Stimulated activated naive B cell treated with anti-CD40 and anti-IgM and Interleukin-4, amounts not matched to agents 10 μg/mL and 1 μg/mL and 100 μg/mL, for 72 hours (primary cell): Measurements from ENCODE around the gene ABCB4.
A peak's percentile ranks its signal among the peaks of the same experiment; 100 is the strongest.

Experiments used
- ATAC-seq, 2 donors: fragments of 150-1000 bp; cut with Tn5 transposase; replicated peaks; 2 replicates each; pipeline ENCODE4 v1.10.0; 2021; ENCODE audit warnings: moderate library complexity in 1 of 2
- DNase-seq: peaks from one replicate; pipeline ENCODE4 v3.0.0; 2021
- H3K27ac Mint-ChIP-seq: one replicate; pipeline ENCODE4 v1.8.0; 2022; ENCODE audit warnings: mild to moderate bottlenecking, mixed read lengths
- H3K27me3 Mint-ChIP-seq, 2 donors: one replicate each; pipeline ENCODE4 v1.8.0; 2022; ENCODE audit warnings: mixed read lengths in 2 of 2
- H3K36me3 Mint-ChIP-seq, 2 donors: one replicate each; pipeline ENCODE4 v1.8.0; 2022; ENCODE audit warnings: mixed read lengths in 2 of 2, mild to moderate bottlenecking in 1 of 2
- H3K4me1 Mint-ChIP-seq, 2 donors: one replicate each; pipeline ENCODE4 v1.8.0; 2022; ENCODE audit warnings: mixed read lengths in 2 of 2, mild to moderate bottlenecking in 1 of 2
- H3K4me3 Mint-ChIP-seq, 2 donors: one replicate each; pipeline ENCODE4 v1.8.0; 2022; ENCODE audit warnings: mild to moderate bottlenecking in 2 of 2, mixed read lengths in 2 of 2, moderate library complexity in 1 of 2
- H3K9me3 Mint-ChIP-seq, 2 donors: one replicate each; pipeline ENCODE4 v1.8.0; 2022; ENCODE audit warnings: mixed read lengths in 2 of 2, mild to moderate bottlenecking in 1 of 2

Gene ABCB4

GRCh38 chr7:87426160-87426559, 49.3 kb downstream of the ABCB4 start:
- ATAC-seq (no peak), DNase-seq (no peak)
- Mint-ChIP-seq H3K27me3 (no peaks in the 10 kb centered on the region), H3K36me3 (peaks cover 20 to 35% of the 10 kb centered on the region in 2 donors), H3K27ac (no peak overlapping the region), H3K9me3 (no peaks in the 10 kb centered on the region), H3K4me3 (no peak overlapping the region), H3K4me1 (peaks cover 0 to 8% of the 10 kb centered on the region in 2 donors)

- peaks cover under 1 to 8% of the 10 kb centered on the region in 2 donors for H3K4me1 Mint-ChIP-seq
- H3K27ac Mint-ChIP-seq, result no peak overlapping the region
- H3K4me3 Mint-ChIP-seq, result no peak overlapping the region
- ATAC-seq (no peak), DNase-seq (no peak)
- H3K9me3 Mint-ChIP-seq, result no peaks in the 10 kb centered on the region
- H3K36me3 Mint-ChIP-seq, result peaks cover 20 to 32% of the 10 kb centered on the region in 2 donors
- H3K27me3 Mint-ChIP-seq, result no peaks in the 10 kb centered on the region
Measured at GRCh38 chr7:87424075-87424474, 51.4 kb downstream of the ABCB4 start.

- Mint-ChIP-seq H3K4me3 (no peak overlapping the region), H3K27me3 (no peaks in the 10 kb centered on the region), H3K4me1 (peaks cover 10 to 20% of the 10 kb centered on the region in 2 donors), H3K9me3 (no peaks in the 10 kb centered on the region), H3K27ac (no peak overlapping the region), H3K36me3 (peaks cover 7 to 22% of the 10 kb centered on the region in 2 donors)
- DNase-seq (no peak), ATAC-seq (no peak)
Measured at GRCh38 chr7:87420173-87420572, 55.3 kb downstream of the ABCB4 start.

GRCh38 chr7:87416682-87417587, 58.5 kb downstream of the ABCB4 start:
- Mint-ChIP-seq H3K36me3 (peaks cover 0 to 13% of the 10 kb centered on the region in 2 donors), H3K4me1 (peaks cover 10 to 20% of the 10 kb centered on the region in 2 donors)
- DNase-seq, result peak; percentile 48

GRCh38 chr7:87414794-87415188, 60.7 kb downstream of the ABCB4 start:
- Mint-ChIP-seq H3K4me1 (peaks cover 10 to 20% of the 10 kb centered on the region in 2 donors), H3K36me3 (peaks cover 0 to 12% of the 10 kb centered on the region in 2 donors), H3K4me3 (no peak overlapping the region), H3K27ac (no peak overlapping the region), H3K27me3 (no peaks in the 10 kb centered on the region), H3K9me3 (no peaks in the 10 kb centered on the region)
- DNase-seq (no peak), ATAC-seq (no peak)

More at GRCh38 chr7:87416682-87417587, 58.5 kb downstream of the ABCB4 start:
- Mint-ChIP-seq H3K27me3 (no peaks in the 10 kb centered on the region), H3K4me3 (no peak overlapping the region), H3K9me3 (no peaks in the 10 kb centered on the region), H3K27ac (no peak overlapping the region)
- peak; percentile 72 to 83 for ATAC-seq

GRCh38 chr7:87413951-87414793, 61.3 kb downstream of the ABCB4 start:
- no peaks in the 10 kb centered on the region for H3K27me3 Mint-ChIP-seq
- H3K4me1 Mint-ChIP-seq, result peaks cover 10 to 20% of the 10 kb centered on the region in 2 donors
- ATAC-seq (no peak), DNase-seq (no peak)
- peaks cover 0 to 8% of the 10 kb centered on the region in 2 donors for H3K36me3 Mint-ChIP-seq
- H3K9me3 Mint-ChIP-seq, result no peaks in the 10 kb centered on the region
- no peak overlapping the region for H3K4me3 Mint-ChIP-seq
- H3K27ac Mint-ChIP-seq, result no peak overlapping the region

- Mint-ChIP-seq H3K27ac (no peak overlapping the region), H3K27me3 (no peaks in the 10 kb centered on the region), H3K9me3 (no peaks in the 10 kb centered on the region), H3K36me3 (peaks cover 0 to 5% of the 10 kb centered on the region in 2 donors), H3K4me1 (peaks cover 6 to 9% of the 10 kb centered on the region in 2 donors), H3K4me3 (no peak overlapping the region)
- no peak for DNase-seq
- ATAC-seq, result no peak
Measured at GRCh38 chr7:87413029-87413428, 62.5 kb downstream of the ABCB4 start.

- Mint-ChIP-seq H3K27me3 (no peaks in the 10 kb centered on the region), H3K4me1 (no peaks in the 10 kb centered on the region), H3K9me3 (no peaks in the 10 kb centered on the region), H3K4me3 (no peak overlapping the region), H3K36me3 (peaks cover 6 to 8% of the 10 kb centered on the region in 2 donors), H3K27ac (no peak overlapping the region)
- no peak for DNase-seq
- ATAC-seq, result no peak
Measured at GRCh38 chr7:87411186-87411585, 64.3 kb downstream of the ABCB4 start.

- Mint-ChIP-seq H3K9me3 (no peaks in the 10 kb centered on the region), H3K4me3 (no peak overlapping the region), H3K27me3 (no peaks in the 10 kb centered on the region), H3K4me1 (no peaks in the 10 kb centered on the region), H3K36me3 (peaks cover 19 to 28% of the 10 kb centered on the region in 2 donors), H3K27ac (peak overlapping the region; percentile 62)
- no peak for DNase-seq
- no peak for ATAC-seq
Measured at GRCh38 chr7:87404674-87405073, 70.8 kb downstream of the ABCB4 start.

GRCh38 chr7:87398446-87398845, 77.0 kb downstream of the ABCB4 start:
- ATAC-seq (no peak), DNase-seq (no peak)
- no peaks in the 10 kb centered on the region for H3K27me3 Mint-ChIP-seq
- H3K4me1 Mint-ChIP-seq, result no peaks in the 10 kb centered on the region
- peaks cover 23 to 41% of the 10 kb centered on the region in 2 donors for H3K36me3 Mint-ChIP-seq
- no peaks in the 10 kb centered on the region for H3K9me3 Mint-ChIP-seq
- H3K27ac Mint-ChIP-seq, result no peak overlapping the region
- H3K4me3 Mint-ChIP-seq, result no peak overlapping the region

- Mint-ChIP-seq H3K27me3 (no peaks in the 10 kb centered on the region), H3K27ac (no peak overlapping the region), H3K9me3 (no peaks in the 10 kb centered on the region), H3K4me1 (no peaks in the 10 kb centered on the region), H3K36me3 (peaks cover 12 to 35% of the 10 kb centered on the region in 2 donors), H3K4me3 (no peak overlapping the region)
- no peak for DNase-seq
- no peak for ATAC-seq
Measured at GRCh38 chr7:87395442-87396020, 79.9 kb downstream of the ABCB4 start.

- no peak for ATAC-seq
- DNase-seq, result no peak
- no peak overlapping the region for H3K27ac Mint-ChIP-seq
- no peaks in the 10 kb centered on the region for H3K4me1 Mint-ChIP-seq
- H3K4me3 Mint-ChIP-seq, result no peak overlapping the region
- peaks cover 0 to 4% of the 10 kb centered on the region in 2 donors for H3K9me3 Mint-ChIP-seq
- no peaks in the 10 kb centered on the region for H3K27me3 Mint-ChIP-seq
- peaks cover 31 to 46% of the 10 kb centered on the region in 2 donors for H3K36me3 Mint-ChIP-seq
Measured at GRCh38 chr7:87391020-87391701, 84.3 kb downstream of the ABCB4 start.

- H3K9me3 Mint-ChIP-seq, result no peaks in the 10 kb centered on the region
- no peak overlapping the region for H3K27ac Mint-ChIP-seq
- H3K4me3 Mint-ChIP-seq, result no peak overlapping the region
- H3K27me3 Mint-ChIP-seq, result no peaks in the 10 kb centered on the region
- no peak for ATAC-seq
- peaks cover 24 to 32% of the 10 kb centered on the region in 2 donors for H3K36me3 Mint-ChIP-seq
- no peak for DNase-seq
- peaks cover 0 to 2% of the 10 kb centered on the region in 2 donors for H3K4me1 Mint-ChIP-seq
Measured at GRCh38 chr7:87380905-87381304, 94.6 kb downstream of the ABCB4 start.
